ENCODE measurements around the gene BEND6.

GRCh38 chr6:56954403-56955170 lies at the start of gene BEND6:
- no peak for TF ChIP-seq BCL11A (IDR thresholded peaks at IDR 0.05; ENCODE audit: low read depth in 2 of 2, low read length in 2 of 2)
- TF ChIP-seq CEBPB (IDR thresholded peaks at IDR 0.05; ENCODE audit: low read depth, low read length): no peak
- no peak for TF ChIP-seq CTCF (IDR thresholded peaks at IDR 0.05; ENCODE audit: control extremely low read depth in 1 of 3, insufficient read depth in 1 of 3, low read depth in 1 of 3, low read length in 3 of 3)
- no peak for TF ChIP-seq EZH2 (IDR thresholded peaks at IDR 0.05; ENCODE audit: low read depth, low read length, severe bottlenecking)
- peak; percentile 94 for TF ChIP-seq BACH1 (IDR thresholded peaks at IDR 0.05; ENCODE audit: low read length)
